HepG2 (cell line): Measurements from ENCODE around the gene MTO1. TPM values are rescaled to one million over a fixed set of nuclear protein-coding genes. Genes with fewer than 3 reads are reported as not detected.
"Not testable (repeated sequence)": the region's sequence is repeated elsewhere in the genome, so short reads cannot be mapped to it uniquely, and the experiment has no call there.

ENCODE experiments used
- ATAC-seq: fragments of 200-7000 bp; cut with Tn5 transposase; 3 replicates; pipeline ENCODE4 v1.9.1; 2020; ENCODE audit warnings: mild to moderate bottlenecking, moderate library complexity
- BruUV-seq: library from RNA; stranded (reverse); fragments of 400-500 nt; replicated peaks from 2 replicates; lab custom pipeline; 2021; lab: Mats Ljungman, UMichigan
- CTCF ChIA-PET: fragments of 300-600 bp; formaldehyde crosslinking; extraction: SDS; loops from one replicate; lab custom pipeline; 2021; ENCODE audit warnings: low total read pairs, inconsistent platforms, low intra/inter-chr PET ratio; lab: Yijun Ruan, JAX
- POLR2A ChIA-PET: fragments of 350-600 bp; sonication (Branson Sonifier 250); formaldehyde crosslinking; loops from one replicate; lab custom pipeline; 2020; ENCODE audit warnings: antibody characterized with exemption, inconsistent platforms; lab: Yijun Ruan, JAX
- DNase-seq: peaks from one replicate; pipeline ENCODE4 v3.0.0-alpha.2; 2015; ENCODE audit warnings: low spot score
- FAIRE-seq: peaks from 3 replicates; lab custom pipeline; 2011; peaks lifted over from hg19 to GRCh38; lab: Jason Lieb, UNC
- H2AFZ ChIP-seq: one replicate; pipeline ENCODE4 v1.6.1; 2011; ENCODE audit warnings: low read length, inconsistent platforms
- H3K27ac ChIP-seq: fragments of 300-600 bp; 3 replicates; pipeline ENCODE4 v1.8.0; 2011; ENCODE audit warnings: mixed run types, mild to moderate bottlenecking, mixed read lengths, low read length, inconsistent platforms; ENCODE audit not compliant: insufficient read depth; ENCODE audit errors: extremely low read length
- H3K27me3 ChIP-seq, 2 experiments: fragments of 200-600 bp in 1 of 2; 2 replicates in 1 of 2; 3 replicates in 1 of 2; pipeline versions ENCODE4 v1.6.0 to v1.8.0; 2011; ENCODE audit warnings: low read length in 2 of 2, mild to moderate bottlenecking in 2 of 2, moderate library complexity in 2 of 2, inconsistent platforms in 1 of 2; ENCODE audit not compliant: insufficient read depth in 2 of 2, control insufficient read depth in 1 of 2
- H3K36me3 ChIP-seq, 2 experiments: fragments of 200-600 bp in 1 of 2; replicated peaks in 1 of 2; 2 replicates in 1 of 2; 3 replicates in 1 of 2; pipeline versions ENCODE4 v1.5.1 to v1.8.0; 2011; ENCODE audit warnings: low read length in 2 of 2, inconsistent platforms in 1 of 2; ENCODE audit not compliant: insufficient read depth in 2 of 2, control insufficient read depth in 1 of 2
- H3K4me1 ChIP-seq: 2 replicates; pipeline ENCODE4 v1.5.1; 2012; ENCODE audit warnings: low read length, inconsistent platforms; ENCODE audit not compliant: insufficient read depth
- H3K4me2 ChIP-seq: 2 replicates; pipeline ENCODE4 v1.6.0; 2011; ENCODE audit warnings: low read depth, low read length, inconsistent platforms
- H3K4me3 ChIP-seq, 3 experiments: fragments of 200-600 bp in 1 of 3; sonication (generic), shearing (Covaris generic) in 1 of 3; replicated peaks in 1 of 3; 2 replicates each; pipeline ENCODE4 v1.5.1; 2011 to 2016; ENCODE audit warnings: low read length in 3 of 3, inconsistent platforms in 2 of 3, low read depth in 2 of 3, mild to moderate bottlenecking in 2 of 3, control low read depth in 1 of 3, mixed read lengths in 1 of 3; ENCODE audit not compliant: insufficient read depth in 1 of 3
- H3K79me2 ChIP-seq: one replicate; pipeline ENCODE4 v1.6.1; 2011; ENCODE audit warnings: low read length, inconsistent platforms; ENCODE audit not compliant: insufficient read depth
- H3K9ac ChIP-seq: 2 replicates; pipeline ENCODE4 v1.6.0; 2011; ENCODE audit warnings: mild to moderate bottlenecking, low read depth, low read length, inconsistent platforms; ENCODE audit not compliant: insufficient read depth
- H3K9me3 ChIP-seq: 2 replicates; pipeline ENCODE4 v1.5.1; 2012; ENCODE audit warnings: mild to moderate bottlenecking, low read length
- H4K20me1 ChIP-seq: 2 replicates; pipeline ENCODE4 v1.6.0; 2011; ENCODE audit warnings: inconsistent platforms, mild to moderate bottlenecking, low read length, moderate library complexity; ENCODE audit not compliant: insufficient read depth
- BRF2 ChIP-seq: sonication (generic); formaldehyde crosslinking; IDR thresholded peaks from 2 replicates; pipeline ENCODE4 v1.8.1; 2022; ENCODE audit warnings: mild to moderate bottlenecking, missing genetic modification reagents
- ZNF674 ChIP-seq: sonication (generic); formaldehyde crosslinking; IDR thresholded peaks from 2 replicates; pipeline ENCODE4 v1.5.0; 2020; ENCODE audit warnings: low read depth, mild to moderate bottlenecking, missing genetic modification reagents
- ZNF850 ChIP-seq: sonication (generic); formaldehyde crosslinking; conservative IDR thresholded peaks from 2 replicates; pipeline ENCODE4 v1.9.0; 2021; ENCODE audit warnings: mild to moderate bottlenecking, missing genetic modification reagents
- WGBS: methylation state at CpG from one replicate; pipeline ENCODE4 v1.1.6; 2017; ENCODE audit warnings: low lambda C conversion rate; 5-methylcytosine and 5-hydroxymethylcytosine counted together
- in situ Hi-C: cut with HindIII; loops from 2 replicates; pipeline ENCODE4 v1.10.0; 2017; ENCODE audit warnings: low pct_unique_long_range_greater_than_20kb; ENCODE audit not compliant: extremely low pct_ligation_motif_present
- intact Hi-C: fragments of 100-400 bp; cut with micrococcal nuclease; formaldehyde crosslinking; loops from one replicate; pipeline ENCODE4 v1.10.0; 2022; ENCODE audit not compliant: unreplicated experiment
- polyA plus RNA-seq, 8 experiments: library from polyadenylated mRNA; depleted of rRNA in 3 of 8; stranded (reverse) in 7 of 8; unstranded in 1 of 8; fragments of >200 nt; fragmentation: Illumina TruSeq in 4 of 8; extraction: Trizol in 4 of 8; gene quantifications; 2 replicates each; pipeline versions ENCODE4 v1.2.1 to v1.2.3, GENCODE V29; 2011 to 2016; ENCODE audit warnings: low read depth in 4 of 8, missing spikeins in 1 of 8, mixed read lengths in 1 of 8; ENCODE audit not compliant: insufficient read depth in 1 of 8
- small RNA-seq, 3 experiments: library from RNA; depleted of rRNA; stranded (forward); fragments of <200 nt; gene quantifications; one replicate each; pipeline ENCODE3, GENCODE V24; 2012; ENCODE audit warnings: low read depth in 2 of 3, low replicate concordance in 1 of 3; ENCODE audit not compliant: insufficient read length in 3 of 3, insufficient read depth in 2 of 3
- total RNA-seq, 5 experiments: library from RNA; depleted of rRNA; stranded (reverse); fragments of >200 nt; fragmentation: Illumina TruSeq; extraction: Trizol; gene quantifications; 2 replicates each; pipeline ENCODE4 v1.2.3, GENCODE V29; 2016; ENCODE audit warnings: low read depth in 1 of 5

The MTO1 gene
- total and polyA plus RNA-seq, 2 of the 13 experiments (the other 11 are each of a cell fraction or from before 2014, with no cell fraction given): 21.1 to 45.3 TPM

- H3K27ac ChIP-seq, H3K4me2 ChIP-seq, H3K9me3 ChIP-seq, H3K79me2 ChIP-seq, in situ Hi-C loops, DNase-seq, H3K27me3 ChIP-seq, CTCF ChIA-PET, H3K9ac ChIP-seq, POLR2A ChIA-PET, ATAC-seq, BruUV-seq, FAIRE-seq, H3K4me3 ChIP-seq, H4K20me1 ChIP-seq, H3K36me3 ChIP-seq, H2AFZ ChIP-seq, intact Hi-C loops: not testable (repeated sequence)
- 93% methylated on average over 11 of the region's 11 CpGs for WGBS
- peaks cover 42% of the 10 kb centered on the region for H3K4me1 ChIP-seq
Observed at GRCh38 chr6:73555380-73555949, 93.9 kb downstream of the MTO1 start.

- 28% methylated on average over 1 of the region's 1 CpG for WGBS
- in situ Hi-C loops: no loop called here
- no peak overlapping the region for H3K27ac ChIP-seq
- no peak for TF ChIP-seq ZNF674 (CRISPR knock-in tag)
- no peak for TF ChIP-seq BRF2 (CRISPR knock-in tag)
- no peak for TF ChIP-seq ZNF850 (CRISPR knock-in tag)
- TF ChIP-seq, all 625 proteins: peak for 0
- Histone ChIP-seq H3K36me3 (no peaks in the 10 kb centered on the region), H2AFZ (no peak overlapping the region), H3K4me1 (peaks cover 53% of the 10 kb centered on the region), H3K9ac (no peak overlapping the region), H3K9me3 (no peaks in the 10 kb centered on the region), H4K20me1 (no peaks in the 10 kb centered on the region), H3K27me3 (no peaks in the 10 kb centered on the region), H3K4me3 (no peak overlapping the region), H3K4me2 (no peak overlapping the region), H3K79me2 (no peaks in the 10 kb centered on the region)
- no peak for FAIRE-seq
- no TSS peak for BruUV-seq
- intact Hi-C loops: no loop called here
- CTCF ChIA-PET: no interaction called here
- no peak for ATAC-seq
- POLR2A ChIA-PET: interaction anchor here (1.0 to 4.4 kb wide), 4 partner anchors 10 to 36 kb away, joined by 3 to 27 read pairs (median 6); partner anchors contain the start of gene EEF1A1
- no peak for DNase-seq
Observed at GRCh38 chr6:73556836-73557235, 95.3 kb downstream of the MTO1 start.

Small RNAs within 50 kb of the gene (small RNA-seq; reads per million reads assigned to genes)
- gene AL603910.2 (0 reads per million in 3 experiments), gene RN7SL827P (0 reads per million in 3 experiments), gene RNU6-975P (0 reads per million in 3 experiments)

Other genes starting within 250 kb of the MTO1 start
- not detected in 2 replicates for gene KHDC1L, start 236.2 kb upstream of the MTO1 start, total RNA-seq (2016; rRNA removed; fragmentation: Illumina TruSeq; extraction: Trizol)
- not detected in 2 replicates for gene KHDC1L, start 236.2 kb upstream of the MTO1 start, polyA plus RNA-seq (2011; rRNA removed)
- gene KHDC1, start 198.5 kb upstream of the MTO1 start, total RNA-seq (2016; rRNA removed; fragmentation: Illumina TruSeq; extraction: Trizol): not detected in 2 replicates
- not detected in 2 replicates for gene KHDC1, start 198.5 kb upstream of the MTO1 start, polyA plus RNA-seq (2011; rRNA removed)
- not detected in 2 replicates for gene DPPA5, start 107.5 kb upstream of the MTO1 start, total RNA-seq (2016; rRNA removed; fragmentation: Illumina TruSeq; extraction: Trizol)
- gene DPPA5, start 107.5 kb upstream of the MTO1 start, polyA plus RNA-seq (2011; rRNA removed): not detected in 2 replicates
- not detected in 2 replicates for gene KHDC3L, start 99.1 kb upstream of the MTO1 start, total RNA-seq (2016; rRNA removed; fragmentation: Illumina TruSeq; extraction: Trizol)
- gene KHDC3L, start 99.1 kb upstream of the MTO1 start, polyA plus RNA-seq (2011; rRNA removed): not detected in 2 replicates
- gene OOEP, start 91.8 kb upstream of the MTO1 start, total RNA-seq (2016; rRNA removed; fragmentation: Illumina TruSeq; extraction: Trizol): not detected in 2 replicates
- gene OOEP, start 91.8 kb upstream of the MTO1 start, polyA plus RNA-seq (2011; rRNA removed): not detected in 2 replicates
- not detected in 2 replicates for gene DDX43, start 66.9 kb upstream of the MTO1 start, total RNA-seq (2016; rRNA removed; fragmentation: Illumina TruSeq; extraction: Trizol)
- gene DDX43, start 66.9 kb upstream of the MTO1 start, polyA plus RNA-seq (2011; rRNA removed): not detected in 2 replicates
- 0.07 TPM in 1 of 2 replicates, not detected in the other for gene CGAS, start 9.4 kb upstream of the MTO1 start, total RNA-seq (2016; rRNA removed; fragmentation: Illumina TruSeq; extraction: Trizol)
- gene CGAS, start 9.4 kb upstream of the MTO1 start, polyA plus RNA-seq (2011; rRNA removed): 0.03 and 0.04 TPM in 2 replicates
- gene EEF1A1, start 59.3 kb downstream of the MTO1 start, total RNA-seq (2016; rRNA removed; fragmentation: Illumina TruSeq; extraction: Trizol): 13,726 and 19,145 TPM in 2 replicates
- 14,480 and 17,172 TPM in 2 replicates for gene EEF1A1, start 59.3 kb downstream of the MTO1 start, polyA plus RNA-seq (2011; rRNA removed)
- gene SLC17A5, start 192.3 kb downstream of the MTO1 start, total RNA-seq (2016; rRNA removed; fragmentation: Illumina TruSeq; extraction: Trizol): 13.6 and 20.5 TPM in 2 replicates
- 13.3 and 18.3 TPM in 2 replicates for gene SLC17A5, start 192.3 kb downstream of the MTO1 start, polyA plus RNA-seq (2011; rRNA removed)
- gene CD109, start 234.5 kb downstream of the MTO1 start, total RNA-seq (2016; rRNA removed; fragmentation: Illumina TruSeq; extraction: Trizol): 0.52 and 0.93 TPM in 2 replicates
- gene CD109, start 234.5 kb downstream of the MTO1 start, polyA plus RNA-seq (2011; rRNA removed): 1.7 and 2.1 TPM in 2 replicates